G401.6 (cell line): ENCODE measurements around the gene CDH23.

Experiments
- FAIRE-seq: peaks from 2 replicates; lab custom pipeline; 2012; peaks lifted over from hg19 to GRCh38; lab: Jason Lieb, UNC

The CDH23 gene

GRCh38 chr10:71538608-71539260 lies 142.0 kb downstream of the CDH23 start:
- FAIRE-seq, result no peak

- FAIRE-seq, result no peak
Observed at GRCh38 chr10:71539442-71540118, 142.9 kb downstream of the CDH23 start.

- no peak for FAIRE-seq
Observed at GRCh38 chr10:71542478-71542877, 145.8 kb downstream of the CDH23 start.

- FAIRE-seq, result no peak
Observed at GRCh38 chr10:71543608-71544170, 147.0 kb downstream of the CDH23 start.

GRCh38 chr10:71545001-71545400 lies 148.3 kb downstream of the CDH23 start:
- FAIRE-seq, result no peak

GRCh38 chr10:71546220-71546619 lies 149.5 kb downstream of the CDH23 start:
- FAIRE-seq, result no peak

GRCh38 chr10:71547312-71547711 lies 150.6 kb downstream of the CDH23 start:
- FAIRE-seq, result no peak

- no peak for FAIRE-seq
Observed at GRCh38 chr10:71547876-71548846, 151.4 kb downstream of the CDH23 start.

- no peak for FAIRE-seq
Observed at GRCh38 chr10:71549766-71550533, 153.2 kb downstream of the CDH23 start.

GRCh38 chr10:71550628-71551027 lies 153.9 kb downstream of the CDH23 start:
- FAIRE-seq, result no peak

GRCh38 chr10:71551970-71552369 lies 155.2 kb downstream of the CDH23 start:
- FAIRE-seq, result no peak

- no peak for FAIRE-seq
Observed at GRCh38 chr10:71553432-71553831, 156.7 kb downstream of the CDH23 start.

GRCh38 chr10:71554671-71555070 lies 158.0 kb downstream of the CDH23 start:
- FAIRE-seq, result no peak

GRCh38 chr10:71555087-71555723 lies 158.5 kb downstream of the CDH23 start:
- FAIRE-seq, result no peak

- no peak for FAIRE-seq
Observed at GRCh38 chr10:71555724-71556119, 159.0 kb downstream of the CDH23 start.

- FAIRE-seq, result no peak
Observed at GRCh38 chr10:71558991-71559390, 162.3 kb downstream of the CDH23 start.

- FAIRE-seq, result no peak
Observed at GRCh38 chr10:71561003-71561574, 164.4 kb downstream of the CDH23 start.

GRCh38 chr10:71562181-71562580 lies 165.5 kb downstream of the CDH23 start:
- no peak for FAIRE-seq

- FAIRE-seq, result no peak
Observed at GRCh38 chr10:71562904-71563303, 166.2 kb downstream of the CDH23 start.

- no peak for FAIRE-seq
Observed at GRCh38 chr10:71564194-71564820, 167.6 kb downstream of the CDH23 start.
